ENCODE measurements around the gene KMT2A.

The KMT2A gene

GRCh38 chr11:118430956-118431355 is 5.3 kb upstream of the KMT2A start:
- DNase-seq (ENCODE audit: low read depth), result peak; percentile 46
- no peak overlapping the region for H3K4me3 ChIP-seq (ENCODE audit: low read depth, low read length)

DNA sequence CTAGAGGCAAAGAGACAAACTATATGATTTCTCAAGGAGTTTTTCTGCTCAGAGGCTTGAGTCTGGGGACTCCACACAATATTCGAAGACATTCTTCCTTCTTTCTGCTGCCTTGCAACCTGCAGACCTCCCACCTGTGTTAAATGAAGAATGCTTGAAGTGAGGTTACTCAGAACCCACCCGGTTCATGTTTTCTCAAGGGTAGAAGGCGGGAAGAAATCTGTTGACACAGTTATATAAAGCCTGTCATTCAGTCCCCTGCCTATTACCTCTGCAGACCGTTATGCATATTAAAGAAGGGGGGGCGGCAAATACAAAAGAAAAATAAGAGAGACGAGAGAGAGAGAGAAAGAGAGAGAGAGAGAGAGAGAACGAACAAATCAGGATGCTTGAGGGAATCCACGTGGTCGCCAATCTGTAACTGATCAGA is 2.2 kb upstream of the KMT2A start:
- DNase-seq (ENCODE audit: low read depth), result no peak

More at GRCh38 chr11:118430956-118431355, 5.3 kb upstream of the KMT2A start:
- no peak for TF ChIP-seq MYC (IDR thresholded peaks at IDR 0.05; ENCODE audit: low read depth, low read length)
- TF ChIP-seq, protein P1, sequence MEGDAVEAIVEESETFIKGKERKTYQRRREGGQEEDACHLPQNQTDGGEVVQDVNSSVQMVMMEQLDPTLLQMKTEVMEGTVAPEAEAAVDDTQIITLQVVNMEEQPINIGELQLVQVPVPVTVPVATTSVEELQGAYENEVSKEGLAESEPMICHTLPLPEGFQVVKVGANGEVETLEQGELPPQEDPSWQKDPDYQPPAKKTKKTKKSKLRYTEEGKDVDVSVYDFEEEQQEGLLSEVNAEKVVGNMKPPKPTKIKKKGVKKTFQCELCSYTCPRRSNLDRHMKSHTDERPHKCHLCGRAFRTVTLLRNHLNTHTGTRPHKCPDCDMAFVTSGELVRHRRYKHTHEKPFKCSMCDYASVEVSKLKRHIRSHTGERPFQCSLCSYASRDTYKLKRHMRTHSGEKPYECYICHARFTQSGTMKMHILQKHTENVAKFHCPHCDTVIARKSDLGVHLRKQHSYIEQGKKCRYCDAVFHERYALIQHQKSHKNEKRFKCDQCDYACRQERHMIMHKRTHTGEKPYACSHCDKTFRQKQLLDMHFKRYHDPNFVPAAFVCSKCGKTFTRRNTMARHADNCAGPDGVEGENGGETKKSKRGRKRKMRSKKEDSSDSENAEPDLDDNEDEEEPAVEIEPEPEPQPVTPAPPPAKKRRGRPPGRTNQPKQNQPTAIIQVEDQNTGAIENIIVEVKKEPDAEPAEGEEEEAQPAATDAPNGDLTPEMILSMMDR (IDR thresholded peaks at IDR 0.05; ENCODE audit: low read depth, low read length), result peak; percentile 30

GRCh38 chr11:118434553-118435289 is 1.6 kb upstream of the KMT2A start:
- peak; percentile 85 for DNase-seq (ENCODE audit: low read depth)
- TF ChIP-seq MYC (IDR thresholded peaks at IDR 0.05; ENCODE audit: low read depth, low read length), result peak; percentile 50; the same call in 1 of the 2 replicates
- peak; percentile 24 for TF ChIP-seq POLR2A (IDR thresholded peaks at IDR 0.05; ENCODE audit: extremely low read depth, insufficient read length)
- peak; percentile 78 for TF ChIP-seq MAX (IDR thresholded peaks at IDR 0.05; ENCODE audit: low read depth, low read length)
- TF ChIP-seq, protein P1 (IDR thresholded peaks at IDR 0.05; ENCODE audit: low read depth, low read length), result no peak
- peak overlapping the region; percentile 82 for H3K4me3 ChIP-seq (ENCODE audit: low read depth, low read length)

More for the DNA sequence above, 2.2 kb upstream of the KMT2A start:
- TF ChIP-seq MAX (IDR thresholded peaks at IDR 0.05; ENCODE audit: low read depth, low read length) (peak; percentile 94), POLR2A (IDR thresholded peaks at IDR 0.05; ENCODE audit: extremely low read depth, insufficient read length) (no peak), MYC (IDR thresholded peaks at IDR 0.05; ENCODE audit: low read depth, low read length) (peak; percentile 82)
- TF ChIP-seq, protein P1 (IDR thresholded peaks at IDR 0.05; ENCODE audit: low read depth, low read length), result no peak
- peak overlapping the region; percentile 82 for H3K4me3 ChIP-seq (ENCODE audit: low read depth, low read length)

- H3K4me3 ChIP-seq (ENCODE audit: low read depth, low read length), result peak overlapping the region; percentile 82
- peak; percentile 98 for DNase-seq (ENCODE audit: low read depth)
- TF ChIP-seq MYC (IDR thresholded peaks at IDR 0.05; ENCODE audit: low read depth, low read length) (peak; percentile 96), POLR2A (IDR thresholded peaks at IDR 0.05; ENCODE audit: extremely low read depth, insufficient read length) (peak; percentile 74), MAX (IDR thresholded peaks at IDR 0.05; ENCODE audit: low read depth, low read length) (peak; percentile 83)
- TF ChIP-seq, protein P1 (IDR thresholded peaks at IDR 0.05; ENCODE audit: low read depth, low read length), result no peak
Observed at GRCh38 chr11:118435290-118435892, 901 bp upstream of the KMT2A start.

DNA sequence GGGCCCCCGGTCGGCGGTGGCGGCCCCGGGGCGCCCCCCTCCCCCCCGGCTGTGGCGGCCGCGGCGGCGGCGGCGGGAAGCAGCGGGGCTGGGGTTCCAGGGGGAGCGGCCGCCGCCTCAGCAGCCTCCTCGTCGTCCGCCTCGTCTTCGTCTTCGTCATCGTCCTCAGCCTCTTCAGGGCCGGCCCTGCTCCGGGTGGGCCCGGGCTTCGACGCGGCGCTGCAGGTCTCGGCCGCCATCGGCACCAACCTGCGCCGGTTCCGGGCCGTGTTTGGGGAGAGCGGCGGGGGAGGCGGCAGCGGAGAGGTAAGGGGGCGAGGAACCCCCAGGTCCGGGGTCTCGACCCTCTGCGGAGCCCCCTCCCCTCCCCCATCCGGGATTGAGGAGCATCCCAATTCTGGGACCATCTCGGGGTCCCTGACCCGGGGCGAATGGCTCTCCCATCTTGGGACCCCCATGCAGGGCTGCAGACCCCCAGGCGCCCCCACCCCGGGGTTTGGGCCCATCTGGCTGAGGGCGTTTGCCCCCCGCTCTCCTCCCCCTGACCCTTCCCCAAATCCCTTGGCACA is 431 bp downstream of the KMT2A start:
- peak overlapping the region; percentile 83 for H3K4me3 ChIP-seq (ENCODE audit: low read depth, low read length)
- peak; percentile 56 for DNase-seq (ENCODE audit: low read depth)
- TF ChIP-seq POLR2A (IDR thresholded peaks at IDR 0.05; ENCODE audit: extremely low read depth, insufficient read length) (no peak), MYC (IDR thresholded peaks at IDR 0.05; ENCODE audit: low read depth, low read length) (no peak), MAX (IDR thresholded peaks at IDR 0.05; ENCODE audit: low read depth, low read length) (no peak)
- TF ChIP-seq, protein P1 (IDR thresholded peaks at IDR 0.05; ENCODE audit: low read depth, low read length), result no peak

Measured in NB4 (cell line).